ENCODE data around the gene FNTB. TPM values are rescaled to one million over a fixed set of nuclear protein-coding genes. Genes with fewer than 3 reads are reported as not detected.
A peak's percentile ranks its signal among the peaks of the same experiment; 100 is the strongest.

FNTB gene
- total RNA-seq, 1 donor from 2014 or later = 8.5 TPM

GRCh38 chr14:65052832-65053231, 66.1 kb downstream of the FNTB start:
- DNase-seq (ENCODE audit: low read depth in 2 of 2) = no peak

GRCh38 chr14:65053466-65053865, 66.8 kb downstream of the FNTB start:
- no peak for DNase-seq (ENCODE audit: low read depth in 2 of 2)

GRCh38 chr14:65054471-65055085, 67.9 kb downstream of the FNTB start:
- DNase-seq (ENCODE audit: low read depth in 2 of 2) = no peak

DNA sequence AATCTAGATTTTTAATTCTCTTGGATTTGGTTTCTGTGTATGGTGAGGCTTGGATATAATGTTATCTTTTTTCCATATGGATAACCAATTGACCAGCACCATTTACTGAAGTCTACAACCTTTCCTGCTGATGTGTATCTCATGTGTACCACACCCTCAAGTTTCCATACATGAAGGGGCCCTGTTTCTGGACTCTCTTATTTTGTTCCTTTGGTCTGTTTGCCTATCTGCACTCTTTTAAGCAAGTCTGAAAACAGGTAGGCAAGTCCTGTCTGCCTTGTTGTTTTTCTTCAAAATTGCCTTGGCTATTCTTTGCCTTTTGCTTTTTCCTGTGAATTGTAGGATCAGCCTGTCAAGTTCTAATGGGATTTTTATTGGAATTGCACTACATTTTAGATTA, 71.0 kb downstream of the FNTB start:
- no peak for DNase-seq (ENCODE audit: low read depth in 2 of 2)

DNA sequence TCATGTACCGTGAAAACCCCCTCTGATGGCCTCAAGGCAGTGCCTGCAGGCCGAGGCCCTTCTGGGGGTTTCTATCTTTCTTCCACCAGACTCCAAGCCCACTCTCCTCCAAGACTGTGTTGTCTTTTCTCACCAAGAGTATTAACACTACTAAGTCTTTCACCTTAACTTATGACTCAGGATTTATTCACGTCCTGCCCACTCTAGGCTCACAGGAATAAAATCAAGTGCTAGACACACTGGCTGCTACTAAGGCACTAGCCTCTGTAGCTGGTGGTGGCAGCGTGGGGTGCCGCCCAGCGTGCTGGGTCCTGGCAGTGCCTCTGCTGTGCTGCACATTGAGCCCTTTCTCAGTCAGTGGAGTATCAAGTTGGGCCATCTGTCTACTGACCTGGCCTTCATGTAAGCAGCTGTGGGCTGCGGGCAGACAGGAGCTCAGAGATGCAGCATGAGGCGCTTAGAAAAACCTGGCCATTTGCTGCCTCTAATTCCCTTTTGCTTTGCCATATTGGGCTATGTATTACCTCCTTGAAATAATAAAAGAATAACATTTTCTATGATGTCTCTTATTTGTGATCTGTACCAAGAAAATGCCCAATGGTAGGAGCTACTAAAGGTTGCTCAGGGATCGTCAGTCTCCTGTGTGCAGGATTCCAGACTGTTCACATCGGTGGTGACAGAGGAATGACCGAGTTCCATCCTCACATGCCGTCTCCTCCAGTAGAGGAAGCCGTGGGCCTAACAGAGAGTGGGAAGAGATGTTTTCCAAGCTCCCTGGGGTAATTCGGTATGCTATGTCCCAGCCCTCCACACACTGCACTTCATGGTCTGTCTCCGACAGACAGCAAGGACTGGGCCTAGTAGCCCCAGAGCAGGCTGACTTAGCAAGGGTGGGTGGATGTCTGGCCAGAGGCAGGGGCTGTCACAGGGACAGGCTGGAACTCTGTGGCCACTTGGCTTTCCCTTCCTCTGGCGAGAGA, 75.7 kb downstream of the FNTB start:
- DNase-seq (ENCODE audit: low read depth in 2 of 2) = peak in 1 of 2 donors; percentile 32

- DNase-seq (ENCODE audit: low read depth in 2 of 2) = no peak
Measured at GRCh38 chr14:65065719-65066118, 79.0 kb downstream of the FNTB start.

DNA sequence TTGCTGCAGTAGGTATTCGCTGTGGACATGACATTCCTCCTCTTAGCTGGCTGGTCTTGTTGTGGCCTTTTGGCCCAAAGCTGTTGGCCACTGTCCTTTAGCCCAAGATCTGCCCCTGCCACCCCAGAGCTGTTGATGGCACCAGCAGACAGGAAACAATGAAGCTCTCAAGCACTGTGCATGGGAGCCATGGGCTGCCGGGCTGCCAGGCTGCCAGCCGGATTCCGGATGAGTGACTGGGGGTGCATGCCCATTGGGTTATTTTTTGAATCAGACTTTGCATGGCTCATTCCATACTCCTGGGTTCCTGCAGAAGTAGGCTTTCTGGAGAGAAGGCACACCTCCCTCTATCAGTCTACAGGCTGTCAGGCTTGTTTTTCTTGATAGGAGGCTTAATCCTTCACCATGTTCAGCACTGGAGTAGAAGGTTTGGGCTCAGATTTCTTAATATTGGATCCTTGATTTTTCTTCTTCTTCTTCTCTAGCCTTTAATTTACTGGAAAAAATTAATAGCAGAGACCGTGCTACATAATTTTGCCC, 83.2 kb downstream of the FNTB start:
- no peak for DNase-seq (ENCODE audit: low read depth in 2 of 2)

DNA sequence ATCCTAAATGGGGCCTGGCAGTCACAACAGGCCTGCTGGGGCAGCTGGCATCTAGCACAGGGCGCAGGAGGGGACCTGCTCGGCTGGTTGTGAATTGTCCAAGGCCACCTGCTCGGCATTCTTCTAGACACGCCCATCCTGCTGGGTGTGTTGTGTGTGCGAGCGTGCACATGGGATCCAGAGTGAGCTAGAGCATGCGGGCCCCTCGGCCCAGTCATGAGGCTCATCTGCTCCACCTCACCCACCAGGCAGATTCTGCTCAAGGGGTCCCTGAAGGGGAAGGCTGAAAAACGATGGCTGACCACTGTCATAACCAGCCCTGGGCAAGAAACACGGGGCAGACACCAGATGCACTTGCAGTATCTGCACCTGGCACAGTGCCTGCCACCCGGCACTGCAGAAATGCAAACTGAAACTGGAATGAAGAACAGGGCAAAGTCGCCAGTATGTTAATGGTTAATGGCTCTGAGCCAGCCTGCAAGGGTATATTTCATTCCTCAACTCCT, 83.8 kb downstream of the FNTB start:
- peak in 1 of 2 donors; percentile 50 for DNase-seq (ENCODE audit: low read depth in 2 of 2)

- no peak for DNase-seq (ENCODE audit: low read depth in 2 of 2)
Measured at GRCh38 chr14:65071544-65071943, 84.8 kb downstream of the FNTB start.

- no peak for DNase-seq (ENCODE audit: low read depth in 2 of 2)
Measured at GRCh38 chr14:65072256-65072655, 85.6 kb downstream of the FNTB start.

DNA sequence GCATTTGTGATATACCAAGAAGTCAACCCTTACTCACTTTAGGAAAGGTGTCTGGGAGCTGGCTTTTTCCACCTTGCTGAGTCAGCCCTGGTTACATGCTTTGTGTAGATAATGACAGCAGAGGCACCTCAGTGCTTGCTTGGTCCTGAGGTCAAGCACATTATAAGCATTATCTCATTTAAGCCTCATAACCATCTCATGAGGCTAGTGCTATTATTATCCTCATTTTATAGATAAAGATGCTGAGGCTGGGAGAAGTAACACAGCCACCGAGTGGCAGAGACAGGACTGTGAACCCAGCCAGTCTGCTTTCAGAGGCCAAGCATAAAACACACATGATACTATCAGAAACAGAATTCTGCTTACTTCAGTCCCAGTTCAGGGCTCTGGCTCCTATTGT, 86.2 kb downstream of the FNTB start:
- no peak for DNase-seq (ENCODE audit: low read depth in 2 of 2)

DNA sequence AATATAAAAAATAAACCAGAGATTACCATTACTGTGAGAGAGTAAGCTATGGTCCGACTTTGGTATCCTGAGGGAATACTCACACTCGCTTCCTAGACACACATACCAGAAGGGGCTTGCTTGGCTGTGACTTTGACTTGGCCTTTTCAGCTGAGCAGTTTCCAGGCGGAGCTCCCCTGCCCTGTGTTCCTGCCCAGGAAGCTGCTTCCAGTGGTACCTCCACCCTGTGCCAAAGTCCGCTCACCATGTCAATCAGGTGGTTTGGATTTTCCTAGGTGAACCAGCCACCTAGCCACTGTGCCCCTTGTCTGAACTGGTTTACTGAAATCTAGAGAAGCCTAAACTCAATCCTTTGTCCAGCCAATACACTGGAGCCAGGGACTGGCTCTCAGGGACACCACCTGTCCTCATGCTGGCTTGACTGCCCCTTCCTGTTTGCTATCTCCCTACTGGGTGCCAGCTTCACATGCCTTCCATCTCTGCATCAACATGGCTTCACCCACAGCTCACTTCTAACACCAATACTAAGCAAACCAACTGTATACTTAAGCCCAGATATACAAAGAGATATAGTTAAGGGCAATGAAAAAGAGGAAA, 87.0 kb downstream of the FNTB start:
- no peak for DNase-seq (ENCODE audit: low read depth in 2 of 2)

- DNase-seq (ENCODE audit: low read depth in 2 of 2) = peak in 1 of 2 donors; percentile 76
Measured at GRCh38 chr14:65074449-65075150, 87.9 kb downstream of the FNTB start.

DNA sequence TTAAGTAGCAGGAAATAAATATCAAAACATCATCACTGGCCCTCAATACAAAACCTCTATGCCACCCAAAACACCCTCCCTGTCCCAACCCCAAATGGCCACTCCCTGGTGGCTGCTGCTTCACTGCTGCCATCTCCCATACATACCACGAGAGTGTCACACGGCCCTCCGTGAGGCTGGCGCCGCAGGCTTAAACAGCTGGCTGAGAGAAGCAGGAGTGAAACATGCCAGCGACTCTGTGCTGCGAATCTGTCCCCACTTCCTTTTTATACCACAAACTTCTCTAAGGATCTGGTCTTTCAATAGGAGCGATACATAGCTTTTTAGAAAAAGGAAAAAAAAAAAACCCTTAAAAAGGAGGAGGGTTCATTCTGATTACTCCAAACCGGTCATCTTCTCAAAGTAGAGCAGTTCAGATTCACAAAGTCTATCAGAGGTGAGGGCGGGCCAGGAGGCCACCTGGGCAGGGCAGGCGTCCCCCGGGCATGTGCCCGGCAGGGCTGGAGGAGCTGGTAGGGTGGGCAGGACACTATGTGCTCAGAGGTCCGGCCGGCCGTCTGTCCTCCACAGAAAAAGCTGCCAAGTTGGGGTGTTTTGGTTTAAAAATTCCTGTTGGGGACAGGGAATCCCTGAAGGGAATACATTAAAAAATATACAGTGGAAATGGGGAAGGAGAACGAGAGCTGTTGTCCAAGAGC, 89.1 kb downstream of the FNTB start:
- no peak for DNase-seq (ENCODE audit: low read depth in 2 of 2)

DNA sequence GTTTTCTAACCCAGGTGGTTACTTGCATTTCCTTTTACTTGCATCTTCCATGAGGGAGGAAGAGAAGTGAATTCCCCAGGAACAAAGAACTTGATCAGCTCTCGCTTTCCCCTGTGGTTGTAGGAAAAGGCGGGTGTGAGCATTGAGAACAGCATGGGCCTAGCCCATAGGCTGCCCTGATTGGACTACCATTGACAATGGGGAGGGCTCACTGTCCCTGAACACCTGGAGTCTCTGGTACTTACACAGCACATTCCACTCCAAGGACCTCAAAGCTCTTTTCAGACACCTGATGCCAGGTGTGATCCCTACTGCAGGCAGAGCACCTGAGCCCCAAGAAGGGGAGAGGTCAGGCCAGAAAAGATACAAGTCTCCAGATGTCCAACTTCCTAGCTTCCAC, 90.6 kb downstream of the FNTB start:
- DNase-seq (ENCODE audit: low read depth in 2 of 2) = no peak

DNA sequence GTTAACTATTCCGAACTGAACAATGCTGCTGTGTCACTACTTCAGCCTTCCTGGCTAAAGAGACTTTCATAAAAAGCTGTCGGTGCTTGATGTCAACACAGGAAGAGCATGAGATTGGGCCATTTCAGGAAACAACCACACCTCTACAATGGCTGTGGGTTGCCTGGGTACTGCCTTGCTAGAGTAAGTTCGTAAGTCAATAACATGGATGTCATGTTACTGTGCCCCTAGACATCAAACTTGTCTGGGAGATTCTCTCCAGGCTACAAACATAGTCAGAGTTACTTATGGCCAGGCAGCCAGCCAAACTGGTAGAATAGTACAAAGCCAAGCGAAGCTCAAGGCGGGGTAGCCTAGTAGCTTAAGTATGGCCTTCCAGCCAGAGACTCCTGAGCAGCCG, 92.5 kb downstream of the FNTB start:
- DNase-seq (ENCODE audit: low read depth in 2 of 2) = peak; percentile 60 to 79

DNA sequence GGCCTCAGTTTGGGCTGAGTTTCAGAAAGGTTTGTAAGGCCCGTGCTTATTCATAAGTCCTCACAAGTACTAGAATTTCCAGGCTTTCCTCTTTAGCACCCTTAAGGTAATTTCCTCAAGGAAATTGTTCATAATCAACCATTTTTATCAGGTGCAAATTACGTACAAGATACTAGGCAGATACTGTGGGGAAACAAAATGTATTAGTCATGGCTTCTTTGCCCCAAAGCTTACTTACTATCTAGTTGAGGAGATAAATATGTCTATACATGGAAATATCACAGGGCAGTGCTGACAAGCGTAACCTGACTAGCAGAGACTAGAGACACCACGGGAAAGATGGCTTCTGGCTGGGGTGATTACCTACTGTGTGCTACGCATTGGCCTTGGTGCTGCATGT, 93.1 kb downstream of the FNTB start:
- peak in 1 of 2 donors; percentile 47 for DNase-seq (ENCODE audit: low read depth in 2 of 2)

- DNase-seq (ENCODE audit: low read depth in 2 of 2) = peak; percentile 65 to 66
Measured at GRCh38 chr14:65080960-65081747, 94.5 kb downstream of the FNTB start.

DNA sequence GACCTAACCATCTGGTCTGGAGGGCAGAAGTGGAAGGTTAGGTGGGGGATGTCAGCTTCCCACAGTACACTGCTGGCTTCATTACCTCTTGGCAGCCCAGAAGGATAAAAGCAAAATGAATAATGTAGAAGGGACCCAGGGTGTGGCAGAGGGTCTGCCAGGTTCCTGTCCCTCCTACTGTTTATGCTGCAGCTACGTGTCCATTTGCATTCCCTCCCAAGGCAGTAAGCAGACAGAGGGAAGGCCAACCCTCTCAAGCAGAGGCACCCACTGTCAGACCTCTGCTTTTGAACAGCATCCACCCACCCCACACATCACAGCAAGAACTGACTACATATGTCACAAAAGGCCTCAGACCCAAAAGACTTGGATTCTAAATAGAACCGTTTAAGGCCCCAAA, 96.2 kb downstream of the FNTB start:
- DNase-seq (ENCODE audit: low read depth in 2 of 2) = no peak

Data from lung microvascular endothelial cell (primary cell).